HepG2 (cell line): ENCODE data around the gene ZFP3. TPM values are rescaled to one million over a fixed set of nuclear protein-coding genes. Genes with fewer than 3 reads are reported as not detected.

Source experiments
- BRD4 ChIP-seq: sonication (generic); formaldehyde crosslinking; IDR thresholded peaks from 2 replicates; pipeline ENCODE4 v1.4.0; 2020; ENCODE audit warnings: missing genetic modification reagents
- CEBPZ ChIP-seq: IDR thresholded peaks from 2 replicates; pipeline ENCODE4 v1.6.1; 2012; ENCODE audit warnings: low read length, improper control_type of control experiment
- ESRRA ChIP-seq: sonication (generic); formaldehyde crosslinking; IDR thresholded peaks from 2 replicates; pipeline ENCODE4 v1.5.1; 2020; ENCODE audit warnings: mild to moderate bottlenecking, low read depth, missing genetic modification reagents
- ETV6 ChIP-seq: sonication (generic); formaldehyde crosslinking; conservative IDR thresholded peaks from 2 replicates; pipeline ENCODE4 v1.4.0; 2020; ENCODE audit warnings: missing genetic modification reagents
- FIP1L1 ChIP-seq: fragments of 200-400 bp; formaldehyde crosslinking; IDR thresholded peaks from 2 replicates; pipeline ENCODE4 v1.6.1; 2018; ENCODE audit warnings: low read depth, mild to moderate bottlenecking, low read length, moderate library complexity, borderline replicate concordance; ENCODE audit not compliant: insufficient read depth
- GLMP ChIP-seq: sonication (generic); formaldehyde crosslinking; IDR thresholded peaks from 2 replicates; pipeline ENCODE4 v1.9.0; 2021; ENCODE audit warnings: missing genetic modification reagents, mild to moderate bottlenecking, borderline replicate concordance
- MLX ChIP-seq: IDR thresholded peaks from 2 replicates; pipeline ENCODE4 v1.6.1; 2016
- NKX3-1 ChIP-seq: sonication (generic); formaldehyde crosslinking; IDR thresholded peaks from 2 replicates; pipeline ENCODE4 v1.5.0; 2020; ENCODE audit warnings: missing genetic modification reagents
- POLR2AphosphoS2 ChIP-seq: IDR thresholded peaks from 2 replicates; pipeline ENCODE4 v1.6.1; 2011; ENCODE audit warnings: low read depth, low read length, improper control_type of control experiment
- RAD51 ChIP-seq: fragments of 450-650 bp; IDR thresholded peaks from 2 replicates; pipeline ENCODE4 v1.6.1; 2016; ENCODE audit warnings: borderline replicate concordance
- RELA ChIP-seq: sonication (generic); formaldehyde crosslinking; IDR thresholded peaks from 2 replicates; pipeline ENCODE4 v1.4.0; 2020; ENCODE audit warnings: missing genetic modification reagents
- SIN3A ChIP-seq: IDR thresholded peaks from 2 replicates; pipeline ENCODE4 v1.6.1; 2011; ENCODE audit warnings: low read depth, mild to moderate bottlenecking, control low read depth, low read length, borderline replicate concordance
- SNAI1 ChIP-seq: sonication (generic); formaldehyde crosslinking; IDR thresholded peaks from 2 replicates; pipeline ENCODE4 v1.5.0; 2020; ENCODE audit warnings: mild to moderate bottlenecking, missing genetic modification reagents, borderline replicate concordance
- TBL1XR1 ChIP-seq: fragments of 150-350 bp; IDR thresholded peaks from 2 replicates; pipeline ENCODE4 v1.6.1; 2014; ENCODE audit warnings: borderline replicate concordance, low read length; ENCODE audit not compliant: partially characterized antibody
- ZNF225 ChIP-seq: sonication (generic); formaldehyde crosslinking; IDR thresholded peaks from 2 replicates; pipeline ENCODE4 v1.4.0; 2020; ENCODE audit warnings: mild to moderate bottlenecking, missing genetic modification reagents
- polyA plus RNA-seq, 8 experiments: library from polyadenylated mRNA; depleted of rRNA in 3 of 8; stranded (reverse) in 7 of 8; unstranded in 1 of 8; fragments of >200 nt; fragmentation: Illumina TruSeq in 4 of 8; extraction: Trizol in 4 of 8; gene quantifications; 2 replicates each; pipeline versions ENCODE4 v1.2.1 to v1.2.3, GENCODE V29; 2011 to 2016; ENCODE audit warnings: low read depth in 4 of 8, missing spikeins in 1 of 8, mixed read lengths in 1 of 8; ENCODE audit not compliant: insufficient read depth in 1 of 8
- total RNA-seq, 5 experiments: library from RNA; depleted of rRNA; stranded (reverse); fragments of >200 nt; fragmentation: Illumina TruSeq; extraction: Trizol; gene quantifications; 2 replicates each; pipeline ENCODE4 v1.2.3, GENCODE V29; 2016; ENCODE audit warnings: low read depth in 1 of 5
- TF ChIP-seq, protein P1 (sequence below): sonication (generic); formaldehyde crosslinking; IDR thresholded peaks from 2 replicates; pipeline ENCODE4 v1.4.0; 2020; ENCODE audit warnings: mild to moderate bottlenecking, missing genetic modification reagents
- TF ChIP-seq, protein P2 (sequence below): sonication (generic); formaldehyde crosslinking; IDR thresholded peaks from 2 replicates; pipeline ENCODE4 v1.8.0; 2022; ENCODE audit warnings: missing genetic modification reagents, mild to moderate bottlenecking, inconsistent platforms, borderline replicate concordance
- TF ChIP-seq, protein P3 (sequence below): sonication (generic); formaldehyde crosslinking; IDR thresholded peaks from 2 replicates; pipeline ENCODE4 v1.4.0; 2020; ENCODE audit warnings: missing genetic modification reagents, mild to moderate bottlenecking, borderline replicate concordance

Gene ZFP3
- total and polyA plus RNA-seq, 2 of the 13 experiments (the other 11 are each of a cell fraction or from before 2014, with no cell fraction given) = not detected

- TF ChIP-seq POLR2AphosphoS2 = no peak
- TF ChIP-seq GLMP (CRISPR knock-in tag) = no peak
- TF ChIP-seq ETV6 (CRISPR knock-in tag) = 0 out of 2 replicates have a peak, but pooled peaks have one; percentile 25
- no peak; the same call in 1 of the 2 replicates for TF ChIP-seq NKX3-1 (CRISPR knock-in tag)
- 0 out of 2 replicates have a peak, but pooled peaks have one; percentile 37 for TF ChIP-seq FIP1L1
- TF ChIP-seq RELA (CRISPR knock-in tag) = no peak
- TF ChIP-seq BRD4 = peak; percentile 80; the same call in 1 of the 2 replicates
- no peak; the same call in 1 of the 2 replicates for TF ChIP-seq SIN3A
- TF ChIP-seq, protein P1, sequence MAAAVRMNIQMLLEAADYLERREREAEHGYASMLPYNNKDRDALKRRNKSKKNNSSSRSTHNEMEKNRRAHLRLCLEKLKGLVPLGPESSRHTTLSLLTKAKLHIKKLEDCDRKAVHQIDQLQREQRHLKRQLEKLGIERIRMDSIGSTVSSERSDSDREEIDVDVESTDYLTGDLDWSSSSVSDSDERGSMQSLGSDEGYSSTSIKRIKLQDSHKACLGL (CRISPR knock-in tag) = peak; percentile 79
- TF ChIP-seq TBL1XR1 = no peak
- TF ChIP-seq RAD51 = no peak
- TF ChIP-seq, protein P2, sequence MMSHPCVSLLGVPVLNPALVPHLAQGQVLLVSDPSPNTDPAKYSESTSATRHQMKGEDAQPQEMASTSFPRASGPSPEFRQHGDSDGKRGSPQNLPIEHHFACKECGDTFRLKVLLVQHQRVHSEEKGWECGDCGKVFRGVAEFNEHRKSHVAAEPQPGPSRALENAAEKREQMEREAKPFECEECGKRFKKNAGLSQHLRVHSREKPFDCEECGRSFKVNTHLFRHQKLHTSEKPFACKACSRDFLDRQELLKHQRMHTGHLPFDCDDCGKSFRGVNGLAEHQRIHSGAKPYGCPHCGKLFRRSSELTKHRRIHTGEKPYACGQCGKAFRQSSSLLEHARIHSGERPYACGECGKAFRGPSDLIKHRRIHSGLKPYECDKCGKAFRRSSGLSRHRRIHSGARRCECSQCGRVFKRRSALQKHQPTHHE (CRISPR knock-in tag) = 0 out of 2 replicates have a peak, but pooled peaks have one; percentile 51
- peak; percentile 81 for TF ChIP-seq MLX (CRISPR knock-in tag)
- no peak for TF ChIP-seq ESRRA (CRISPR knock-in tag)
- TF ChIP-seq ZNF225 (CRISPR knock-in tag) = peak; percentile 79; the same call in 1 of the 2 replicates
- TF ChIP-seq, protein P3, sequence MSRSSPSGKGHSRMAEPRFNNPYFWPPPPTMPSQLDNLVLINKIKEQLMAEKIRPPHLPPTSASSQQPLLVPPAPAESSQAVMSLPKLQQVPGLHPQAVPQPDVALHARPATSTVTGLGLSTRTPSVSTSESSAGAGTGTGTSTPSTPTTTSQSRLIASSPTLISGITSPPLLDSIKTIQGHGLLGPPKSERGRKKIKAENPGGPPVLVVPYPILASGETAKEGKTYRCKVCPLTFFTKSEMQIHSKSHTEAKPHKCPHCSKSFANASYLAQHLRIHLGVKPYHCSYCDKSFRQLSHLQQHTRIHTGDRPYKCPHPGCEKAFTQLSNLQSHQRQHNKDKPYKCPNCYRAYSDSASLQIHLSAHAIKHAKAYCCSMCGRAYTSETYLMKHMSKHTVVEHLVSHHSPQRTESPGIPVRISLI = no peak
- TF ChIP-seq SNAI1 (CRISPR knock-in tag) = peak; percentile 77
- no peak for TF ChIP-seq CEBPZ
These were observed 33.3 kb downstream of the ZFP3 start, which contains the start of gene ZNF232 (continued) for GRCh38 chr17:5111402-5112204.
